SJSA1 (cell line): ENCODE measurements around the gene TMPRSS4. TPM values are rescaled to one million over a fixed set of nuclear protein-coding genes. Genes with fewer than 3 reads are reported as not detected.

Source experiments
- DNase-seq, 2 experiments: peaks; one replicate each; pipeline ENCODE4 v3.0.0-alpha.2; 2015 to 2020; ENCODE audit warnings: low spot score in 2 of 2, low read depth in 1 of 2
- H3K27ac ChIP-seq: fragments of 250-450 bp; sonication (Bioruptor Pico); 2 replicates; pipeline ENCODE4 v1.5.1; 2020; ENCODE audit warnings: mild to moderate bottlenecking, moderate library complexity
- H3K27me3 ChIP-seq: fragments of 250-450 bp; sonication (Bioruptor Pico); replicated peaks from 2 replicates; pipeline ENCODE4 v1.5.1; 2020; ENCODE audit warnings: mild to moderate bottlenecking, moderate library complexity
- H3K36me3 ChIP-seq: fragments of 250-450 bp; sonication (Bioruptor Pico); 2 replicates; pipeline ENCODE4 v1.5.1; 2020; ENCODE audit warnings: mild to moderate bottlenecking
- H3K4me1 ChIP-seq: fragments of 250-450 bp; sonication (Bioruptor Pico); replicated peaks from 2 replicates; pipeline ENCODE4 v1.6.1; 2021; ENCODE audit warnings: mild to moderate bottlenecking
- H3K4me3 ChIP-seq: fragments of 250-450 bp; sonication (Bioruptor Pico); 2 replicates; pipeline ENCODE4 v1.5.1; 2020; ENCODE audit warnings: mild to moderate bottlenecking
- H3K9me3 ChIP-seq: fragments of 250-450 bp; sonication (Bioruptor Pico); replicated peaks from 2 replicates; pipeline ENCODE4 v1.5.1; 2020; ENCODE audit warnings: mild to moderate bottlenecking
- total RNA-seq: library from RNA; depleted of rRNA; stranded (reverse); fragments of >200 nt; shearing (Covaris generic); gene quantifications from 2 replicates; pipeline ENCODE4 v1.2.3, GENCODE V29; 2014

The TMPRSS4 gene
- total RNA-seq, 1 experiment from 2014 or later = not detected

DNA sequence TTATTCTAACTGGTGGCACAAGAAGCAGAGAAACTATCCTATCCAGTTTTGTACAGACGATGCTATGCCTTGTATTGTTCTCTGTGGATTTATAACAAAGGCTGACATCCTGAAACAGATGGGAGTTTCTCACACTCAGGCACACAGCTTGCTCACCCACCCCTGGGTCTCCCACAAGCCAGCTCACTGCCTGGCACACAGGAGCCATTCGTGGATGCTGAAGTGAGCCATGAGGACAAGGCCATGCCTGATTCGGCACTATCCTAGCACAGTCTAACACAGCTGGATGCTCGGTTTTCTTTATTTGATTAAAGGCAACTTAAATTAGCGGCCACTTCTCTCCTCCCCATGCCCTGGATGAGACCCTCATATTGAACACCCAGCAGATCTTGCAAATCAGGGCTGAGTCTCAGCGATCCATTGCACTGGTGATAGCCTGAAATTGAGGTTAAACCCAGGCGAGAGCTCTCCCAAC lies 25.7 kb upstream of the TMPRSS4 start:
- Histone ChIP-seq H3K4me1 (no peaks in the 10 kb centered on the region), H3K4me3 (no peak overlapping the region), H3K9me3 (no peaks in the 10 kb centered on the region), H3K36me3 (no peaks in the 10 kb centered on the region), H3K27me3 (no peaks in the 10 kb centered on the region), H3K27ac (no peak overlapping the region)
- DNase-seq = no peak

DNA sequence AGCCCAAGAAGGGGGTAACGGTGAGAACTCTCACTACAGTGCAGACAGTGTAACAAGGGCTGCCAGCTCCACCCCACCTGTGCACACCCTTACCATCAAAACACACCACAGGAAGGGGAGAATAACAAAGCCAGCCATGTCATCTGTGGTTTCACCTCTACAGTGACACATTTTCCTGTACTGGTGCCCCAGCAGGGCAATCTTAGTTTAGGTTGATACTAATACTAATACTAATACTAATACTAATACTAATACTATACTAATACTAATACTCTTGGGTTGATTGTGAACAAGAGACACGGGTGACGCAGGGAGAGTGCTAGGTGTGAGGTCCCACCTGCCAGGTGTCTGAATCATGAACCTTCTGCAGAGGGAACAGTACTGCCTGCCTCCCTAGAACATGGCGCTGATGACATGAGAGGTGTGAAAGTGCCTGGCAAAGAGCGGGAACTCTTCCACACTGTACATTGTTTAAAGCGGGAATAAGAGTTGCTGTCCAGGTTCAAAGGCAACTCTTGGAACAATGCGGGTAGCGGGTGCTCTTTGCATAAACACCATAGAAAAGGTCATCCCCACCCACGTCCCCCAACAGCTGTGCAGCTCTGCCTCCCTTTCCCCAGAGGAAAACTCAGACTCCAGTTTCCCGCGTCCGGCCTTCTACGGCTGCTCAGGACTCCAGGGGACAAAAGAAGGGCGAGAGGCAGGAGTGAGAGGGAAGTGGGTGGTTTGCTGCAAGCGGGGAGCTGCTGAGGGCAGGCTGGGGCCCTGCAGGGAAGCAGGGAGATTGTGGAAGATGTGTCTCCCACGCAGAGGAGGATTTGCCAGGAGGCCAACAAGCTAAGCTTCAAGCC lies 25.0 kb upstream of the TMPRSS4 start:
- no peak overlapping the region for H3K4me3 ChIP-seq
- no peaks in the 10 kb centered on the region for H3K27me3 ChIP-seq
- no peaks in the 10 kb centered on the region for H3K4me1 ChIP-seq
- no peaks in the 10 kb centered on the region for H3K36me3 ChIP-seq
- DNase-seq = no peak
- no peak overlapping the region for H3K27ac ChIP-seq
- no peaks in the 10 kb centered on the region for H3K9me3 ChIP-seq

DNA sequence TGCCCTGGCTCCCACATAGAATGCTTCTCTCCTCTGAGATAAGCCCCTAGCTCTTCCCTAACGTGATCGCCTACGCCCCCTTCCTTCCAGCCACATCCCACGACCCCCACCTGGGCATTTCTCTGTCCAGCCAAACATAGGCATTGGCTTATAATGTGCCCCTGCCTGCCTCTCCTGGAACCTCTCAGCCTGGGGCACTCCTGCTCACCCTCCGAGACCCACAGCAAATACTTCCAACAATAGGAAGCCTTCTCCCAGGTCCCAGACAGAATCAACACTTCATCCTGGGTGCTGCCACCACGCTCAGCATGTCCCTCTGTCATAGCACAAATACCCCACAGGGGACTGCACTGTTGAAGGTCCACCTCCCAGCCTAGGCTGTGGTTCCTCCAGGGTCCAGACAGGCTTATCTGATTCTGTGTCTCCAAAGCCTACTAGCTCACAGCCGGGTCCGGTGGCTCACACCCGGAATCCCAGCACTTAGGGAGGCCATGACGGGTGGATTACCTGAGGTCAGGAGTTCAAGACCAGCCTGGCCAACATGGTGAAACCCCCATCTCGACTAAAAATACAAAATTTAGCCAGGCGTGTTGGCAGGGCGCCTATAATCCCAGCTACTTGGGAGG lies 24.2 kb upstream of the TMPRSS4 start:
- H3K9me3 ChIP-seq = no peaks in the 10 kb centered on the region
- no peak for DNase-seq
- H3K27ac ChIP-seq = no peak overlapping the region
- H3K27me3 ChIP-seq = no peaks in the 10 kb centered on the region
- no peaks in the 10 kb centered on the region for H3K4me1 ChIP-seq
- no peak overlapping the region for H3K4me3 ChIP-seq
- no peaks in the 10 kb centered on the region for H3K36me3 ChIP-seq

DNA sequence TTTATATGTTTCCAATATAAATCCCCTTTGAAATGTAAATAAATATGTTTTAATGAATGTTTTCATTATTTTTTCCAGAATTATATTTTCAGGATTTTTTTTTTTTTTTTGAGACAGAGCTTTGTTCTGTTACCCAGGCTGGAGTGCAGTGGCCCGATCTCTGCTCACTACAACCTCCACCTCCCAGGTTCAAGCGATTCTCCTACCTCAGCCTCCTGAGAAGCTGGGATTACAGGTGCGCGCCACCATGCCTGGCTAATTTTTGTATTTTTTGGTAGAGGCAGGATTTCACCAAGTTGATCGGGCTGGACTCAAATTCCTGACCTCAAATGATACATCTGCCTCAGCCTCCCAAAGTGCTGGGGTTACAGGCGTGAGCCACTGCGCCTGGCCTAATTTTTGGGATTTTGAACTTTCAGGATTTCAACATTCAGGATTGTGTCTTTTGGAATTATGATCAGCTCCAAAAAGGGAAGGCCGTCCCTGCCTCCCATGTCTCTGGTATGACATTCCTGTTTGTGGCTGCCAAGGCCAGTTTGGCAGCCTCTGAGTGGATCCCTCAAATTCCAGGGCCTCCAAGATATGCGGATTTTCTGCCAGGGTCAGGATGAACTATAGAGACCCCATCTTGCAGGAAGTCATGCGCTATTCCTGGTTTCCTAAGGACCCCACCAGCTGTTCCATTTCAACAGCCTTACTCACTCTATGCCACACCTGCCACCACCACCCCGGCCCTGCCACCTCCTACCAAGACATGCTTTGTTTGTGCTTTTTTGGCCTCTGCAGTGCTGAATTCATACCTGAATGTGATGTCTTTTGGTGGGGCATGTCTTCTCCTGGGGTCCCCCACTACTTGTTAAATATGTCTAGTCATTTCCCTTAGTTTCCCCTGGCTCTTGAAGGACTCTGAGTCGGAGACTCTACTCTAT lies 21.9 kb upstream of the TMPRSS4 start:
- no peaks in the 10 kb centered on the region for H3K4me1 ChIP-seq
- no peak overlapping the region for H3K27ac ChIP-seq
- no peaks in the 10 kb centered on the region for H3K36me3 ChIP-seq
- H3K4me3 ChIP-seq = no peak overlapping the region
- no peaks in the 10 kb centered on the region for H3K9me3 ChIP-seq
- DNase-seq = no peak
- no peaks in the 10 kb centered on the region for H3K27me3 ChIP-seq

- H3K36me3 ChIP-seq = no peaks in the 10 kb centered on the region
- H3K27me3 ChIP-seq = no peaks in the 10 kb centered on the region
- no peak overlapping the region for H3K4me3 ChIP-seq
- DNase-seq = no peak
- H3K9me3 ChIP-seq = no peaks in the 10 kb centered on the region
- no peaks in the 10 kb centered on the region for H3K4me1 ChIP-seq
- H3K27ac ChIP-seq = no peak overlapping the region
These were observed 20.9 kb upstream of the TMPRSS4 start for GRCh38 chr11:118055966-118056365.

DNA sequence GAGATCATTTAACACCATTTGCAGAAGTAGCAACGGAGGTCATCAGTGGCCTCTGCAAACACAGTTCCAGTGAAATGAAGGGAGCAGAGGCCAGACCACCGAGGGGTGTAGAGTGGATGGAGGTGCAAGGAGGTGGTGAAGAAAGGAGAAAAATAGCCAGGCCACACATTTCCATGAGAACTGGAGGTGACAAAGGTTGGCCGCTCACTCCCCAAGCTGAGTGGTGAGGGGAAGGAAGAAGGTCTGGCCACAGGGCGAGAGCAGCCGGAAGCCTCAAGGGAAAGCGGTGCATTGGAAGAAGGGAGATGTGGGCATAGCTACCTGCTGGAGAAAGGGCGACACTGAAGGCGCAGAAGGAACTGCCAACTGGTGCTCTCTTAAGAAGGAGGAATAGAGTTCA lies 20.1 kb upstream of the TMPRSS4 start:
- Histone ChIP-seq H3K36me3 (no peaks in the 10 kb centered on the region), H3K4me3 (no peak overlapping the region), H3K9me3 (no peaks in the 10 kb centered on the region), H3K27me3 (no peaks in the 10 kb centered on the region), H3K4me1 (no peaks in the 10 kb centered on the region), H3K27ac (no peak overlapping the region)
- DNase-seq = no peak

GRCh38 chr11:118057251-118058145 lies 19.4 kb upstream of the TMPRSS4 start:
- no peak overlapping the region for H3K27ac ChIP-seq
- H3K36me3 ChIP-seq = no peaks in the 10 kb centered on the region
- H3K4me3 ChIP-seq = no peak overlapping the region
- H3K4me1 ChIP-seq = no peaks in the 10 kb centered on the region
- no peaks in the 10 kb centered on the region for H3K27me3 ChIP-seq
- H3K9me3 ChIP-seq = no peaks in the 10 kb centered on the region
- DNase-seq = no peak

GRCh38 chr11:118058311-118059245 lies 18.3 kb upstream of the TMPRSS4 start:
- H3K27ac ChIP-seq = no peak overlapping the region
- H3K4me1 ChIP-seq = no peaks in the 10 kb centered on the region
- H3K36me3 ChIP-seq = no peaks in the 10 kb centered on the region
- no peak for DNase-seq
- no peak overlapping the region for H3K4me3 ChIP-seq
- H3K27me3 ChIP-seq = no peaks in the 10 kb centered on the region
- H3K9me3 ChIP-seq = no peaks in the 10 kb centered on the region

DNA sequence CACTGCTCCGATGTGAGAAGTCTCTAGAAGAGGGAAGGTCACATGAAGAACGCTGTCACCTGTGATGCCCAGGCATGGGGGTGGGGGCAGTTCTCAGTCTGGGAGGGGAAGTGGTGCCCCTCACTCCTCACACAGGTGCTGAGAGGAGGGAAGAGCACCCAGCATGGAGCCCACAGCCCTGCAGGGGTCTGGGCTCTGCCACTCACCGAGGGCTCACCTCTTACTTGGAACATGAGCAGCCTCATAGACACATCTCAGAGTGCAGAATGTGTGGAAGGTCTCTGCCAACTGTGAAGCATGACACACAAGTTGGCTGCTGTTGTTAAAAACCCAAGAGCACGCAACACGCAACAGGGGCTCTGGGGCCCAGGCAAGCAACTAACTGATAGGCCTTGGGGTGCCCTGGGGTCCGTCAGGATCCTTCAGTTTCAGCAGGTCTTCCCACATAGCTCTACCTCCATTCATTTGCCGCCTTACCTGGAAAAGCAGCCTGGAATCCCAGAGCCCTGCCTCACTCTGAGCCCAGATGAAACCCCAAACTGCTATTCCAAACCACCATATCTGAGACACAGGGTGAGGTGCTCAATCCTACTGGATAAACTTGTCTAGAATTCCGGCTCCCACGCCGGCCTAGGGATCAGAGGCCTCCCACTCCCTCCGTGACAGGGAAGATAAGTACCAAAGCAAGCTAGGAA lies 17.5 kb upstream of the TMPRSS4 start:
- no peaks in the 10 kb centered on the region for H3K9me3 ChIP-seq
- no peak overlapping the region for H3K27ac ChIP-seq
- no peaks in the 10 kb centered on the region for H3K36me3 ChIP-seq
- H3K27me3 ChIP-seq = no peaks in the 10 kb centered on the region
- H3K4me3 ChIP-seq = no peak overlapping the region
- DNase-seq = no peak
- no peaks in the 10 kb centered on the region for H3K4me1 ChIP-seq

GRCh38 chr11:118060081-118060661 lies 16.7 kb upstream of the TMPRSS4 start:
- no peak for DNase-seq
- no peaks in the 10 kb centered on the region for H3K4me1 ChIP-seq
- no peak overlapping the region for H3K4me3 ChIP-seq
- no peaks in the 10 kb centered on the region for H3K27me3 ChIP-seq
- H3K27ac ChIP-seq = no peak overlapping the region
- H3K9me3 ChIP-seq = no peaks in the 10 kb centered on the region
- no peaks in the 10 kb centered on the region for H3K36me3 ChIP-seq

GRCh38 chr11:118060869-118061268 lies 16.0 kb upstream of the TMPRSS4 start:
- H3K36me3 ChIP-seq = no peaks in the 10 kb centered on the region
- H3K27me3 ChIP-seq = no peaks in the 10 kb centered on the region
- H3K9me3 ChIP-seq = no peaks in the 10 kb centered on the region
- no peak overlapping the region for H3K4me3 ChIP-seq
- H3K27ac ChIP-seq = no peak overlapping the region
- DNase-seq = no peak
- H3K4me1 ChIP-seq = no peaks in the 10 kb centered on the region
